ENCODE data around the gene CREB3L1. TPM values are rescaled to one million over a fixed set of nuclear protein-coding genes. Genes with fewer than 3 reads are reported as not detected.

CREB3L1 gene
- total RNA-seq, 1 experiment from 2014 or later: 1.1 TPM

GRCh38 chr11:46271407-46271806, 6.1 kb upstream of the CREB3L1 start:
- H3K4me3 ChIP-seq (ENCODE audit: low read length): no peak overlapping the region
- H3F3A ChIP-seq (ENCODE audit: low read length, unreplicated experiment): peaks cover 5% of the 10 kb centered on the region
- BruUV-seq (replicated peaks): no TSS peak
- no peak for ATAC-seq
- no peaks in the 10 kb centered on the region for H3K9me3 ChIP-seq (ENCODE audit: low read length)
- no peak overlapping the region for H3K9ac ChIP-seq (ENCODE audit: low read length)
- CTCF ChIA-PET: no interaction called here
- intact Hi-C loops (cut with micrococcal nuclease): no loop called here
- POLR2A ChIA-PET (ENCODE audit: unreplicated experiment): no interaction called here
- H3K36me3 ChIP-seq (ENCODE audit: low read depth, low read length): no peaks in the 10 kb centered on the region
- H2AFZ ChIP-seq (ENCODE audit: low read length): no peak overlapping the region
- no peaks in the 10 kb centered on the region for H3K9me2 ChIP-seq (replicated peaks; ENCODE audit: low read length)
- no peaks in the 10 kb centered on the region for H4K20me1 ChIP-seq (ENCODE audit: low read length)
- no peak overlapping the region for H3K27ac ChIP-seq (ENCODE audit: low read length)
- no peak for DNase-seq
- no peaks in the 10 kb centered on the region for H3K27me3 ChIP-seq (ENCODE audit: low read length)
- H3K79me2 ChIP-seq (ENCODE audit: low read length): no peaks in the 10 kb centered on the region
- no peak for TF ChIP-seq CTCF (conservative IDR thresholded peaks at IDR 0.05; ENCODE audit: low read depth, low read length)
- TF ChIP-seq EZH2phosphoT487 (IDR thresholded peaks at IDR 0.05; ENCODE audit: borderline replicate concordance, low read length): no peak
- TF ChIP-seq EZH2 (IDR thresholded peaks at IDR 0.05; ENCODE audit: low read length, unreplicated experiment): no peak
- H3K4me1 ChIP-seq (ENCODE audit: insufficient read depth, low read length): peaks cover 29% of the 10 kb centered on the region
- H3K4me2 ChIP-seq (ENCODE audit: low read length): no peak overlapping the region

- DNase-seq: no peak
- BruUV-seq (replicated peaks): no TSS peak
- Histone ChIP-seq H3F3A (ENCODE audit: low read length, unreplicated experiment) (peaks cover 5% of the 10 kb centered on the region), H2AFZ (ENCODE audit: low read length) (peak overlapping the region; percentile 77), H3K9me3 (ENCODE audit: low read length) (no peaks in the 10 kb centered on the region), H3K9ac (ENCODE audit: low read length) (no peak overlapping the region), H3K4me1 (ENCODE audit: insufficient read depth, low read length) (peaks cover 29% of the 10 kb centered on the region), H4K20me1 (ENCODE audit: low read length) (no peaks in the 10 kb centered on the region), H3K9me2 (replicated peaks; ENCODE audit: low read length) (no peaks in the 10 kb centered on the region), H3K27me3 (ENCODE audit: low read length) (no peaks in the 10 kb centered on the region), H3K4me2 (ENCODE audit: low read length) (peak overlapping the region; percentile 62), H3K27ac (ENCODE audit: low read length) (peak overlapping the region; percentile 69), H3K79me2 (ENCODE audit: low read length) (no peaks in the 10 kb centered on the region), H3K36me3 (ENCODE audit: low read depth, low read length) (no peaks in the 10 kb centered on the region), H3K4me3 (ENCODE audit: low read length) (no peak overlapping the region; the same call in 1 of the 2 replicates)
- no peak for ATAC-seq
- CTCF ChIA-PET: interaction anchor here (0.6 kb wide), 1 partner anchor 28 kb away, joined by 3 read pairs; no protein-coding TSS in a partner anchor
- intact Hi-C loops (cut with micrococcal nuclease): loop anchor here (2.0 kb wide), 1 partner anchor 23 kb away; no protein-coding TSS in a partner anchor
- no peak for TF ChIP-seq EZH2phosphoT487 (IDR thresholded peaks at IDR 0.05; ENCODE audit: borderline replicate concordance, low read length)
- TF ChIP-seq CTCF (conservative IDR thresholded peaks at IDR 0.05; ENCODE audit: low read depth, low read length): no peak
- no peak for TF ChIP-seq EZH2 (IDR thresholded peaks at IDR 0.05; ENCODE audit: low read length, unreplicated experiment)
- POLR2A ChIA-PET (ENCODE audit: unreplicated experiment): interaction anchor here (0.6 kb wide), 1 partner anchor 662 kb away, joined by 5 read pairs; no protein-coding TSS in a partner anchor
Measured at GRCh38 chr11:46271875-46272815, 5.3 kb upstream of the CREB3L1 start.
